CD4-positive, CD25-positive, alpha-beta regulatory T cell (primary cell): ENCODE results near the gene SPDYE4. TPM values are rescaled to one million over a fixed set of nuclear protein-coding genes. Genes with fewer than 3 reads are reported as not detected.

Experiments used
- ATAC-seq, 2 donors: fragments of 150-1000 bp; cut with Tn5 transposase; one replicate each; pipeline ENCODE4 v1.10.0; 2021; ENCODE audit warnings: low read depth in 2 of 2, moderate number of reproducible peaks in 2 of 2, moderate library complexity in 1 of 2
- DNase-seq, 3 donors: peaks; one replicate each; pipeline versions ENCODE4 v3.0.0 to v3.0.0-alpha.2; 2012 to 2022; ENCODE audit warnings: mixed read lengths in 1 of 3
- H3K27ac ChIP-seq: one replicate; pipeline ENCODE4 v1.7.0; 2013; ENCODE audit warnings: mild to moderate bottlenecking, low read length; ENCODE audit not compliant: insufficient read depth, poor library complexity, severe bottlenecking
- H3K27me3 ChIP-seq: one replicate; pipeline ENCODE4 v1.7.0; 2013; ENCODE audit warnings: low read length; ENCODE audit not compliant: control insufficient read depth, insufficient read depth
- H3K36me3 ChIP-seq: one replicate; pipeline ENCODE4 v1.7.0; 2013; ENCODE audit warnings: mild to moderate bottlenecking, low read length, moderate library complexity; ENCODE audit not compliant: control insufficient read depth, insufficient read depth
- H3K4me1 ChIP-seq: 2 replicates; pipeline ENCODE4 v1.7.0; 2013; ENCODE audit warnings: mild to moderate bottlenecking, low read length; ENCODE audit not compliant: insufficient read depth, control insufficient read depth, poor library complexity, severe bottlenecking
- H3K4me3 ChIP-seq: one replicate; pipeline ENCODE4 v1.7.0; 2013; ENCODE audit warnings: low read depth, mild to moderate bottlenecking, low read length, moderate library complexity
- H3K9me3 ChIP-seq, 2 experiments: 1 replicate in 1 of 2; 2 replicates in 1 of 2; pipeline ENCODE4 v1.7.0; 2013; ENCODE audit warnings: low read length in 2 of 2, mild to moderate bottlenecking in 1 of 2, moderate library complexity in 1 of 2; ENCODE audit not compliant: control insufficient read depth in 2 of 2
- H3K27ac Mint-ChIP-seq, 3 donors: one replicate each; pipeline ENCODE4 v1.8.0; 2020 to 2022; ENCODE audit warnings: mild to moderate bottlenecking in 3 of 3, mixed read lengths in 3 of 3, moderate library complexity in 2 of 3
- H3K27me3 Mint-ChIP-seq: one replicate; pipeline ENCODE4 v1.8.0; 2022; ENCODE audit warnings: mild to moderate bottlenecking, mixed read lengths
- H3K36me3 Mint-ChIP-seq: one replicate; pipeline ENCODE4 v1.8.0; 2020; ENCODE audit warnings: mixed read lengths
- H3K4me1 Mint-ChIP-seq, 4 donors: one replicate each; pipeline ENCODE4 v1.8.0; 2020 to 2022; ENCODE audit warnings: mixed read lengths in 4 of 4, mild to moderate bottlenecking in 1 of 4
- H3K4me3 Mint-ChIP-seq, 4 donors: one replicate each; pipeline ENCODE4 v1.8.0; 2020 to 2022; ENCODE audit warnings: mild to moderate bottlenecking in 4 of 4, mixed read lengths in 4 of 4, moderate library complexity in 3 of 4
- H3K9me3 Mint-ChIP-seq, 7 donors: one replicate each; pipeline ENCODE4 v1.8.0; 2020 to 2022; ENCODE audit warnings: mixed read lengths in 7 of 7, mild to moderate bottlenecking in 3 of 7, moderate library complexity in 2 of 7
- polyA plus RNA-seq, 4 donors: library from polyadenylated mRNA; unstranded; fragments of 300-500 nt; fragmentation: Illumina TruSeq; gene quantifications; one replicate each; pipeline ENCODE4 v1.2.3, GENCODE V29; 2021
- total RNA-seq: library from RNA; stranded (reverse); gene quantifications from one replicate; pipeline ENCODE4 v1.2.3, GENCODE V29; 2022

The SPDYE4 gene
- total and polyA plus RNA-seq, 5 donors from 2014 or later, result not detected

GRCh38 chr17:8713315-8713714, 45.0 kb downstream of the SPDYE4 start:
- H3K36me3 Mint-ChIP-seq, result no peaks in the 10 kb centered on the region
- no peak overlapping the region for H3K4me3 Mint-ChIP-seq
- H3K27me3 Mint-ChIP-seq, result peaks cover 4% of the 10 kb centered on the region
- H3K27ac Mint-ChIP-seq, result no peak overlapping the region
- DNase-seq (no peak), ATAC-seq (no peak)
- peaks cover 0 to 3% (median 0%) of the 10 kb centered on the region in 7 donors for H3K9me3 Mint-ChIP-seq
- H3K4me1 Mint-ChIP-seq, result no peaks in the 10 kb centered on the region
- H3K4me1 ChIP-seq, result no peaks in the 10 kb centered on the region
- H3K9me3 ChIP-seq, result no peaks in the 10 kb centered on the region
- H3K36me3 ChIP-seq, result no peaks in the 10 kb centered on the region
- H3K27ac ChIP-seq, result no peak overlapping the region
- no peak overlapping the region for H3K4me3 ChIP-seq
- H3K27me3 ChIP-seq, result no peaks in the 10 kb centered on the region

- no peaks in the 10 kb centered on the region for H3K4me1 Mint-ChIP-seq
- Histone ChIP-seq H3K4me3 (no peak overlapping the region), H3K27ac (no peak overlapping the region), H3K9me3 (no peaks in the 10 kb centered on the region), H3K36me3 (no peaks in the 10 kb centered on the region), H3K4me1 (no peaks in the 10 kb centered on the region), H3K27me3 (no peaks in the 10 kb centered on the region)
- no peak overlapping the region for H3K4me3 Mint-ChIP-seq
- peaks cover 0 to 3% (median 0%) of the 10 kb centered on the region in 7 donors for H3K9me3 Mint-ChIP-seq
- H3K27me3 Mint-ChIP-seq, result peaks cover 8% of the 10 kb centered on the region
- ATAC-seq (no peak), DNase-seq (no peak)
- H3K27ac Mint-ChIP-seq, result no peak overlapping the region
- H3K36me3 Mint-ChIP-seq, result no peaks in the 10 kb centered on the region
These were observed 45.6 kb downstream of the SPDYE4 start for GRCh38 chr17:8712698-8713097.

- H3K27me3 ChIP-seq, result peaks cover 2% of the 10 kb centered on the region
These were observed 47.1 kb downstream of the SPDYE4 start for GRCh38 chr17:8711291-8711690.

GRCh38 chr17:8710813-8711212, 47.5 kb downstream of the SPDYE4 start:
- H3K9me3 Mint-ChIP-seq, result peaks cover 0 to 3% (median 0%) of the 10 kb centered on the region in 7 donors
- H3K27ac Mint-ChIP-seq, result no peak overlapping the region
- no peak overlapping the region for H3K4me3 Mint-ChIP-seq

More at GRCh38 chr17:8711291-8711690, 47.1 kb downstream of the SPDYE4 start:
- peaks cover 11% of the 10 kb centered on the region for H3K27me3 Mint-ChIP-seq
- Histone ChIP-seq H3K36me3 (no peaks in the 10 kb centered on the region), H3K27ac (no peak overlapping the region), H3K4me1 (no peaks in the 10 kb centered on the region), H3K9me3 (no peaks in the 10 kb centered on the region), H3K4me3 (no peak overlapping the region)
- peaks cover 0 to 3% (median 0%) of the 10 kb centered on the region in 7 donors for H3K9me3 Mint-ChIP-seq
- H3K36me3 Mint-ChIP-seq, result no peaks in the 10 kb centered on the region
- no peak overlapping the region for H3K27ac Mint-ChIP-seq
- H3K4me3 Mint-ChIP-seq, result no peak overlapping the region
- no peak for DNase-seq
- no peaks in the 10 kb centered on the region for H3K4me1 Mint-ChIP-seq
- no peak for ATAC-seq

GRCh38 chr17:8709006-8709405, 49.3 kb downstream of the SPDYE4 start:
- peaks cover 0 to 6% (median 0%) of the 10 kb centered on the region in 7 donors for H3K9me3 Mint-ChIP-seq
- ATAC-seq (no peak), DNase-seq (no peak)
- Histone ChIP-seq H3K4me3 (no peak overlapping the region), H3K36me3 (no peaks in the 10 kb centered on the region), H3K27me3 (peaks cover 2% of the 10 kb centered on the region), H3K9me3 (no peaks in the 10 kb centered on the region), H3K4me1 (no peaks in the 10 kb centered on the region), H3K27ac (no peak overlapping the region)
- no peaks in the 10 kb centered on the region for H3K36me3 Mint-ChIP-seq
- no peaks in the 10 kb centered on the region for H3K4me1 Mint-ChIP-seq
- no peak overlapping the region for H3K27ac Mint-ChIP-seq
- no peak overlapping the region for H3K4me3 Mint-ChIP-seq
- H3K27me3 Mint-ChIP-seq, result peaks cover 23% of the 10 kb centered on the region

More at GRCh38 chr17:8710813-8711212, 47.5 kb downstream of the SPDYE4 start:
- H3K27me3 ChIP-seq, result peaks cover 2% of the 10 kb centered on the region
- no peaks in the 10 kb centered on the region for H3K9me3 ChIP-seq
- Mint-ChIP-seq H3K4me1 (no peaks in the 10 kb centered on the region), H3K36me3 (no peaks in the 10 kb centered on the region), H3K27me3 (peaks cover 11% of the 10 kb centered on the region)
- H3K27ac ChIP-seq, result no peak overlapping the region
- no peaks in the 10 kb centered on the region for H3K36me3 ChIP-seq
- no peak for DNase-seq
- no peak overlapping the region for H3K4me3 ChIP-seq
- no peaks in the 10 kb centered on the region for H3K4me1 ChIP-seq
- no peak for ATAC-seq

- H3K27ac Mint-ChIP-seq, result no peak overlapping the region
- H3K27me3 Mint-ChIP-seq, result peaks cover 31% of the 10 kb centered on the region
These were observed 50.3 kb downstream of the SPDYE4 start for GRCh38 chr17:8708025-8708461.

GRCh38 chr17:8707332-8708024, 50.9 kb downstream of the SPDYE4 start:
- H3K9me3 ChIP-seq, result no peaks in the 10 kb centered on the region
- Mint-ChIP-seq H3K9me3 (peaks cover 0 to 6% (median 0%) of the 10 kb centered on the region in 7 donors), H3K27ac (no peak overlapping the region), H3K27me3 (peaks cover 32% of the 10 kb centered on the region), H3K36me3 (no peaks in the 10 kb centered on the region), H3K4me1 (no peaks in the 10 kb centered on the region), H3K4me3 (no peak overlapping the region)
- peaks cover 2% of the 10 kb centered on the region for H3K27me3 ChIP-seq
- no peak overlapping the region for H3K27ac ChIP-seq
- no peak overlapping the region for H3K4me3 ChIP-seq
- ATAC-seq, result no peak
- no peaks in the 10 kb centered on the region for H3K36me3 ChIP-seq
- no peaks in the 10 kb centered on the region for H3K4me1 ChIP-seq
- no peak for DNase-seq

More at GRCh38 chr17:8708025-8708461, 50.3 kb downstream of the SPDYE4 start:
- H3K27ac ChIP-seq, result no peak overlapping the region
- H3K4me1 Mint-ChIP-seq, result no peaks in the 10 kb centered on the region
- H3K4me3 ChIP-seq, result no peak overlapping the region
- H3K4me3 Mint-ChIP-seq, result no peak overlapping the region
- no peak for DNase-seq
- peaks cover 0 to 6% (median 0%) of the 10 kb centered on the region in 7 donors for H3K9me3 Mint-ChIP-seq
- peaks cover 2% of the 10 kb centered on the region for H3K27me3 ChIP-seq
- H3K9me3 ChIP-seq, result no peaks in the 10 kb centered on the region
- no peak for ATAC-seq
- no peaks in the 10 kb centered on the region for H3K4me1 ChIP-seq
- no peaks in the 10 kb centered on the region for H3K36me3 Mint-ChIP-seq
- no peaks in the 10 kb centered on the region for H3K36me3 ChIP-seq

- no peak for DNase-seq
- H3K4me3 ChIP-seq, result no peak overlapping the region
- H3K27me3 Mint-ChIP-seq, result peaks cover 37% of the 10 kb centered on the region
- peaks cover 2% of the 10 kb centered on the region for H3K27me3 ChIP-seq
- no peaks in the 10 kb centered on the region for H3K36me3 Mint-ChIP-seq
- H3K9me3 ChIP-seq, result no peaks in the 10 kb centered on the region
- H3K4me1 Mint-ChIP-seq, result no peaks in the 10 kb centered on the region
- H3K9me3 Mint-ChIP-seq, result peaks cover 0 to 6% (median 0%) of the 10 kb centered on the region in 7 donors
- H3K27ac ChIP-seq, result no peak overlapping the region
- H3K4me3 Mint-ChIP-seq, result no peak overlapping the region
- no peaks in the 10 kb centered on the region for H3K4me1 ChIP-seq
- H3K36me3 ChIP-seq, result no peaks in the 10 kb centered on the region
- no peak overlapping the region for H3K27ac Mint-ChIP-seq
- ATAC-seq, result no peak
These were observed 51.9 kb downstream of the SPDYE4 start for GRCh38 chr17:8706431-8706830.
